Natural killer cell (primary cell): ENCODE data around the gene FAF2. TPM values are rescaled to one million over a fixed set of nuclear protein-coding genes. Genes with fewer than 3 reads are reported as not detected.
A peak's percentile ranks its signal among the peaks of the same experiment; 100 is the strongest.

Source experiments
- ATAC-seq, 3 donors: fragments of 150-1000 bp in 2 of 3; fragments of 200-7000 bp in 1 of 3; cut with Tn5 transposase; 1 replicate in 1 of 3; 2 replicates in 2 of 3; pipeline ENCODE4 v1.10.0; 2021; ENCODE audit warnings: mild to moderate bottlenecking in 2 of 3, moderate library complexity in 2 of 3
- DNase-seq, 2 donors: peaks; one replicate each; pipeline versions ENCODE4 v3.0.0 to v3.0.0-alpha.2; 2013 to 2021; ENCODE audit warnings: mixed read lengths in 1 of 2
- H3K27ac ChIP-seq: one replicate; pipeline ENCODE4 v1.5.1; 2013; ENCODE audit warnings: mild to moderate bottlenecking, low read length
- H3K27me3 ChIP-seq: one replicate; pipeline ENCODE4 v1.6.1; 2013; ENCODE audit warnings: low read length; ENCODE audit not compliant: control insufficient read depth, insufficient read depth
- H3K36me3 ChIP-seq: one replicate; pipeline ENCODE4 v1.6.1; 2013; ENCODE audit warnings: low read length; ENCODE audit not compliant: control insufficient read depth, insufficient read depth
- H3K4me1 ChIP-seq: one replicate; pipeline ENCODE4 v1.6.1; 2013; ENCODE audit warnings: low read length; ENCODE audit not compliant: control insufficient read depth, insufficient read depth
- H3K4me3 ChIP-seq: one replicate; pipeline ENCODE4 v1.5.1; 2013; ENCODE audit warnings: low read length
- H3K9me3 ChIP-seq: one replicate; pipeline ENCODE4 v1.6.1; 2013; ENCODE audit warnings: low read length; ENCODE audit not compliant: control insufficient read depth, insufficient read depth
- H3K27ac Mint-ChIP-seq, 2 donors: one replicate each; pipeline ENCODE4 v1.8.0; 2022; ENCODE audit warnings: mild to moderate bottlenecking in 2 of 2, mixed read lengths in 2 of 2, moderate library complexity in 1 of 2
- H3K27me3 Mint-ChIP-seq, 2 donors: one replicate each; pipeline ENCODE4 v1.8.0; 2022; ENCODE audit warnings: low read depth in 2 of 2, mixed read lengths in 2 of 2
- H3K36me3 Mint-ChIP-seq: one replicate; pipeline ENCODE4 v1.8.0; 2022; ENCODE audit warnings: mixed read lengths
- H3K4me1 Mint-ChIP-seq, 2 donors: one replicate each; pipeline ENCODE4 v1.8.0; 2022; ENCODE audit warnings: mixed read lengths in 2 of 2
- H3K4me3 Mint-ChIP-seq: one replicate; pipeline ENCODE4 v1.8.0; 2022; ENCODE audit warnings: mild to moderate bottlenecking, moderate library complexity, mixed read lengths
- H3K9me3 Mint-ChIP-seq, 2 donors: one replicate each; pipeline ENCODE4 v1.8.0; 2022; ENCODE audit warnings: mixed read lengths in 2 of 2
- CTCF ChIP-seq: fragments of 200-600 bp; IDR thresholded peaks from one replicate; pipeline ENCODE4 v1.8.0; 2022; ENCODE audit warnings: antibody characterized with exemption
- WGBS: methylation state at CpG from one replicate; pipeline ENCODE4 v1.1.7; 2013; ENCODE audit warnings: missing lambda C conversion rate; ENCODE audit not compliant: insufficient coverage; 5-methylcytosine and 5-hydroxymethylcytosine counted together
- intact Hi-C: fragments of 100-400 bp; cut with micrococcal nuclease; formaldehyde crosslinking; loops from one replicate; pipeline ENCODE4 v1.14.2; 2022
- total RNA-seq, 4 donors: library from RNA; stranded (reverse); fragments of 120-200 nt in 1 of 4; gene quantifications; one replicate each; pipeline versions ENCODE4 v1.2.3 to v1.2.4, GENCODE V29; 2013 to 2022

The FAF2 gene
- total RNA-seq, 3 donors from 2014 or later (not counting 1 experiment from before 2014, with no cell fraction given): 32.1 to 32.5 (median 32.1) TPM

GRCh38 chr5:176466245-176466871, 18.2 kb downstream of the FAF2 start:
- peaks cover 14% of the 10 kb centered on the region for H3K36me3 ChIP-seq
- Mint-ChIP-seq H3K9me3 (no peaks in the 10 kb centered on the region), H3K36me3 (no peaks in the 10 kb centered on the region), H3K4me1 (peaks cover 11 to 24% of the 10 kb centered on the region in 2 donors), H3K4me3 (no peak overlapping the region), H3K27ac (peak overlapping the region in 1 of 2 donors; percentile 31), H3K27me3 (no peaks in the 10 kb centered on the region)
- WGBS: 87% methylated on average over 3 of the region's 6 CpGs
- no peak for ATAC-seq
- H3K4me3 ChIP-seq: no peak overlapping the region
- H3K9me3 ChIP-seq: no peaks in the 10 kb centered on the region
- intact Hi-C loops: no loop called here
- H3K27me3 ChIP-seq: no peaks in the 10 kb centered on the region
- DNase-seq: no peak
- no peak for TF ChIP-seq CTCF
- no peak overlapping the region for H3K27ac ChIP-seq
- no peaks in the 10 kb centered on the region for H3K4me1 ChIP-seq

- H3K36me3 Mint-ChIP-seq: peaks cover 6% of the 10 kb centered on the region
- 100% methylated on average over 1 of the region's 1 CpG for WGBS
- no peaks in the 10 kb centered on the region for H3K27me3 Mint-ChIP-seq
These were observed 21.1 kb downstream of the FAF2 start for GRCh38 chr5:176469296-176469695.

GRCh38 chr5:176470539-176470938, 22.4 kb downstream of the FAF2 start:
- Histone ChIP-seq H3K36me3 (peaks cover 9% of the 10 kb centered on the region), H3K27ac (no peak overlapping the region), H3K4me1 (no peaks in the 10 kb centered on the region), H3K4me3 (no peak overlapping the region), H3K9me3 (no peaks in the 10 kb centered on the region), H3K27me3 (no peaks in the 10 kb centered on the region)
- Mint-ChIP-seq H3K36me3 (peaks cover 8% of the 10 kb centered on the region), H3K27ac (peak overlapping the region in 1 of 2 donors; percentile 1), H3K4me1 (peaks cover 33 to 39% of the 10 kb centered on the region in 2 donors), H3K4me3 (no peak overlapping the region), H3K27me3 (no peaks in the 10 kb centered on the region), H3K9me3 (no peaks in the 10 kb centered on the region)
- no peak for TF ChIP-seq CTCF
- 88% methylated on average over 4 of the region's 4 CpGs for WGBS
- intact Hi-C loops: no loop called here
- ATAC-seq (no peak), DNase-seq (no peak)

More at GRCh38 chr5:176469296-176469695, 21.1 kb downstream of the FAF2 start:
- Mint-ChIP-seq H3K4me1 (peaks cover 27 to 33% of the 10 kb centered on the region in 2 donors), H3K27ac (no peak overlapping the region), H3K4me3 (no peak overlapping the region), H3K9me3 (no peaks in the 10 kb centered on the region)
- Histone ChIP-seq H3K4me3 (no peak overlapping the region), H3K36me3 (peaks cover 14% of the 10 kb centered on the region), H3K4me1 (no peaks in the 10 kb centered on the region), H3K27ac (no peak overlapping the region), H3K9me3 (no peaks in the 10 kb centered on the region), H3K27me3 (no peaks in the 10 kb centered on the region)
- no peak for DNase-seq
- no peak for ATAC-seq
- intact Hi-C loops: no loop called here
- TF ChIP-seq CTCF: no peak

GRCh38 chr5:176471098-176471497, 22.9 kb downstream of the FAF2 start:
- H3K36me3 Mint-ChIP-seq: peaks cover 8% of the 10 kb centered on the region
- WGBS: no CpG with 5 or more reads among the region's 2 CpGs
- no peak overlapping the region for H3K4me3 ChIP-seq

More at GRCh38 chr5:176471098-176471497, 22.9 kb downstream of the FAF2 start:
- H3K4me1 Mint-ChIP-seq: peaks cover 38 to 43% of the 10 kb centered on the region in 2 donors
- H3K9me3 Mint-ChIP-seq: no peaks in the 10 kb centered on the region
- TF ChIP-seq CTCF: no peak
- Histone ChIP-seq H3K4me1 (no peaks in the 10 kb centered on the region), H3K27ac (no peak overlapping the region), H3K9me3 (no peaks in the 10 kb centered on the region), H3K36me3 (peaks cover 8% of the 10 kb centered on the region), H3K27me3 (no peaks in the 10 kb centered on the region)
- intact Hi-C loops: no loop called here
- DNase-seq: no peak
- no peak for ATAC-seq
- H3K27me3 Mint-ChIP-seq: no peaks in the 10 kb centered on the region
- peak overlapping the region in 1 of 2 donors; percentile 1 for H3K27ac Mint-ChIP-seq
- no peak overlapping the region for H3K4me3 Mint-ChIP-seq
